B cell (primary cell): ENCODE measurements around the gene SLC45A3. TPM values are rescaled to one million over a fixed set of nuclear protein-coding genes. Genes with fewer than 3 reads are reported as not detected.

Experiments
- ATAC-seq: fragments of 200-7000 bp; cut with Tn5 transposase; one replicate; pipeline ENCODE4 v1.10.0; 2021; ENCODE audit warnings: low read depth, mild to moderate bottlenecking, moderate number of reproducible peaks, moderate library complexity
- CTCF ChIA-PET: fragments of 350-600 bp; sonication (Branson Sonifier 250); formaldehyde crosslinking; loops from one replicate; lab custom pipeline; 2021; ENCODE audit warnings: antibody characterized with exemption, inconsistent platforms; lab: Charles Lee
- POLR2A ChIA-PET: fragments of 350-600 bp; sonication (Branson Sonifier 250); formaldehyde crosslinking; loops from one replicate; lab custom pipeline; 2021; ENCODE audit warnings: antibody characterized with exemption; lab: Charles Lee
- DNase-seq: peaks from one replicate; pipeline ENCODE4 v3.0.0; 2013
- H2AFZ ChIP-seq: 2 replicates; pipeline ENCODE4 v1.6.1; 2012; ENCODE audit warnings: mild to moderate bottlenecking, low read depth, low read length; ENCODE audit not compliant: insufficient read depth, poor library complexity, severe bottlenecking
- H3K27ac ChIP-seq, 2 donors: 1 replicate in 1 of 2; 2 replicates in 1 of 2; pipeline ENCODE4 v1.5.1; 2012 to 2013; ENCODE audit warnings: low read length in 2 of 2, mild to moderate bottlenecking in 2 of 2, moderate library complexity in 1 of 2
- H3K27me3 ChIP-seq, 4 experiments: fragments of 200-600 bp in 1 of 4; sonication (generic) in 1 of 4; replicated peaks in 1 of 4; 1 replicate in 2 of 4; 2 replicates in 2 of 4; pipeline versions ENCODE4 v1.6.1 to v1.7.0; 2013 to 2016; ENCODE audit warnings: low read length in 3 of 4, mild to moderate bottlenecking in 2 of 4, mixed read lengths in 1 of 4, moderate library complexity in 1 of 4; ENCODE audit not compliant: insufficient read depth in 4 of 4, control insufficient read depth in 3 of 4; ENCODE audit errors: control extremely low read depth in 1 of 4
- H3K36me3 ChIP-seq, 2 experiments: replicated peaks in 1 of 2; 1 replicate in 1 of 2; 2 replicates in 1 of 2; pipeline versions ENCODE4 v1.6.1 to v1.7.1; 2013; ENCODE audit warnings: low read length in 1 of 2; ENCODE audit not compliant: insufficient read depth in 2 of 2, control insufficient read depth in 1 of 2; ENCODE audit errors: control extremely low read depth in 1 of 2, extremely low read depth in 1 of 2
- H3K4me1 ChIP-seq, 2 donors: fragments of 200-600 bp in 1 of 2; sonication (generic) in 1 of 2; 1 replicate in 1 of 2; 2 replicates in 1 of 2; pipeline versions ENCODE4 v1.5.1 to v1.6.1; 2013 to 2017; ENCODE audit warnings: low read length in 2 of 2; ENCODE audit not compliant: control insufficient read depth in 2 of 2, insufficient read depth in 2 of 2
- H3K4me2 ChIP-seq: replicated peaks from 2 replicates; pipeline ENCODE3; 2012; ENCODE audit warnings: mild to moderate bottlenecking, low read depth, low read length; ENCODE audit not compliant: poor library complexity, severe bottlenecking
- H3K4me3 ChIP-seq, 5 experiments: fragments of 200-600 bp in 1 of 5; sonication (generic) in 1 of 5; 1 replicate in 3 of 5; 2 replicates in 2 of 5; pipeline versions ENCODE4 v1.5.1 to v1.7.0; 2011 to 2016; ENCODE audit warnings: low read length in 4 of 5, mild to moderate bottlenecking in 4 of 5, low read depth in 2 of 5, control low read depth in 1 of 5, moderate library complexity in 1 of 5; ENCODE audit not compliant: insufficient read depth in 1 of 5; ENCODE audit errors: control extremely low read depth in 1 of 5, extremely low read depth in 1 of 5
- H3K79me2 ChIP-seq: fragments of 200-600 bp; sonication (generic); one replicate; pipeline ENCODE4 v1.6.0; 2016; ENCODE audit warnings: low read length; ENCODE audit not compliant: control insufficient read depth, insufficient read depth
- H3K9ac ChIP-seq: fragments of 200-600 bp; sonication (generic); 2 replicates; pipeline ENCODE4 v1.6.1; 2017; ENCODE audit warnings: mild to moderate bottlenecking, low read length, moderate library complexity
- H3K9me3 ChIP-seq, 3 donors: one replicate each; pipeline versions ENCODE4 v1.6.1 to v1.7.1; 2013; ENCODE audit warnings: low read length in 2 of 3; ENCODE audit not compliant: control insufficient read depth in 2 of 3, insufficient read depth in 1 of 3; ENCODE audit errors: control extremely low read depth in 1 of 3
- H4K20me1 ChIP-seq: 2 replicates; pipeline ENCODE4 v1.6.0; 2012; ENCODE audit warnings: mild to moderate bottlenecking, low read length; ENCODE audit not compliant: insufficient read depth, control insufficient read depth, poor library complexity, severe bottlenecking
- H3K27ac Mint-ChIP-seq: one replicate; pipeline ENCODE4 v1.8.0; 2021; ENCODE audit warnings: mixed read lengths
- H3K27me3 Mint-ChIP-seq: one replicate; pipeline ENCODE4 v1.8.0; 2021; ENCODE audit warnings: mixed read lengths
- H3K4me1 Mint-ChIP-seq: one replicate; pipeline ENCODE4 v1.8.0; 2021; ENCODE audit warnings: mixed read lengths
- H3K4me3 Mint-ChIP-seq: one replicate; pipeline ENCODE4 v1.8.0; 2021; ENCODE audit warnings: mixed read lengths
- H3K9me3 Mint-ChIP-seq: one replicate; pipeline ENCODE4 v1.8.0; 2022; ENCODE audit warnings: mixed read lengths; ENCODE audit not compliant: insufficient read depth
- EZH2 ChIP-seq: IDR thresholded peaks from 2 replicates; pipeline ENCODE4 v1.6.1; 2012; ENCODE audit warnings: borderline replicate concordance, low read depth, mild to moderate bottlenecking, moderate library complexity, low read length; ENCODE audit not compliant: insufficient read depth, poor library complexity, severe bottlenecking
- WGBS: methylation state at CpG from one replicate; pipeline ENCODE4 v1.1.5; 2013; ENCODE audit warnings: missing lambda C conversion rate; ENCODE audit not compliant: insufficient coverage; 5-methylcytosine and 5-hydroxymethylcytosine counted together
- intact Hi-C: fragments of 100-400 bp; cut with micrococcal nuclease; formaldehyde crosslinking; loops from one replicate; pipeline ENCODE4 v1.10.0; 2022
- polyA plus RNA-seq: library from polyadenylated mRNA; depleted of rRNA; stranded (reverse); fragments of >200 nt; gene quantifications from 2 replicates; pipeline ENCODE4 v1.2.3, GENCODE V29; 2012
- total RNA-seq, 2 donors: library from RNA; stranded (reverse); fragments of 120-200 nt in 1 of 2; gene quantifications; 1 replicate in 1 of 2; 2 replicates in 1 of 2; pipeline versions ENCODE4 v1.2.3 to v1.2.4, GENCODE V29; 2013 to 2022
- TF ChIP-seq, protein P1 (sequence below): fragments of 200-600 bp; IDR thresholded peaks from one replicate; pipeline ENCODE4 v1.8.0; 2022; ENCODE audit warnings: antibody characterized with exemption, mild to moderate bottlenecking

SLC45A3 gene
- total and polyA plus RNA-seq, 2 donors (not counting 1 experiment from before 2014, with no cell fraction given), result 5.0 to 23.9 TPM

DNA sequence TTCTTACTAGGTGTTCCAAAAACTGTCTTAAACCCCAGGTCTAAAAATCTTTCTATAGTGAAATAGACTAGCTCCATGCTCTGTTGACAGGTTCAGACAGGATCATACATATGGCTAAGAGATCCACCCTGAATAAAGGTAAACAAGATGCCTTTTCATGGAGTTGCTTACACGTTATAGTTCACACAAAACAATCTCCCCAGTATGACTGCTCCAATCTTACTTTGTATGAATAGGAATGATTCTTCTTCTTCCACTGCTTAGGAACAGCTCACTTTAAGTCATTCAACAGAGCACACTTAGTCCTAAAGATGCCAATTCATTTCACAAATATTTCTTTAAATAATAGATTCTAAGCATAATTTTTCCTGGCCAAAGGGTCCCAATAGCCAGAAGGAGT, 64.5 kb downstream of the SLC45A3 start:
- POLR2A ChIA-PET, result no interaction called here
- H3K36me3 ChIP-seq, result peaks cover 1 to 92% of the 10 kb centered on the region in 2 experiments

DNA sequence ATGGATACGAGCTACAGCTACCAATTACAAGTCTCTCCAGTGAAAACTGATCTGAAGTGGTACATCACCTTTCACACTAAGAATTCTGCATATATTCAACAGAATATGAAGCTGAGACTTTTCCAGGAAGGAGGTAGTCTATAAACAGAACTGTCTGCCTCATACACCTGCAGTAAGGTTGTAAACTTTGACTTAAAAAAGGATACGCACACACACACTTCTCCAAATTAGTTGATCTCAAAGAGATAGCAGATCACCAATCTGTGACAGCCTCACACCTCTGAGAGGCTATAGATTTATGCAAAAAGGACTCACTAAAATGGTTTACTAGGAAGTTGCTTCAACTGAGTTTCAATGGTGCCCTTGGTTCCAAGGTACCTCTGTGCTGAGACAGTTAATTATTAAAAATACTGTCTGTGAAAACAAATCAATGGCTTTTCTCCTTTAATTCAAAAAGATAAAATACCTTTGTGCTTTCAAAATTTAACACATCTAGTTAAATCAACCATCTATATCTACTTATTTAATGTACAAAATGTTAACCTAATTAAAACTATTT, 66.4 kb downstream of the SLC45A3 start:
- Histone ChIP-seq H3K9ac (no peak overlapping the region), H3K27ac (peak overlapping the region in 1 of 2 donors; percentile 50), H3K4me1 (peaks cover 0 to 7% of the 10 kb centered on the region in 2 donors), H3K9me3 (no peaks in the 10 kb centered on the region), H3K36me3 (peaks cover 1 to 90% of the 10 kb centered on the region in 2 experiments), H3K4me2 (no peak overlapping the region), H3K79me2 (peaks cover 92% of the 10 kb centered on the region), H3K27me3 (no peaks in the 10 kb centered on the region), H3K4me3 (no peak overlapping the region), H4K20me1 (peaks cover 43% of the 10 kb centered on the region), H2AFZ (no peak overlapping the region)
- intact Hi-C loops, result no loop called here
- DNase-seq (no peak), ATAC-seq (no peak)
- WGBS, result 67% methylated on average over 1 of the region's 2 CpGs
- TF ChIP-seq, protein P1, sequence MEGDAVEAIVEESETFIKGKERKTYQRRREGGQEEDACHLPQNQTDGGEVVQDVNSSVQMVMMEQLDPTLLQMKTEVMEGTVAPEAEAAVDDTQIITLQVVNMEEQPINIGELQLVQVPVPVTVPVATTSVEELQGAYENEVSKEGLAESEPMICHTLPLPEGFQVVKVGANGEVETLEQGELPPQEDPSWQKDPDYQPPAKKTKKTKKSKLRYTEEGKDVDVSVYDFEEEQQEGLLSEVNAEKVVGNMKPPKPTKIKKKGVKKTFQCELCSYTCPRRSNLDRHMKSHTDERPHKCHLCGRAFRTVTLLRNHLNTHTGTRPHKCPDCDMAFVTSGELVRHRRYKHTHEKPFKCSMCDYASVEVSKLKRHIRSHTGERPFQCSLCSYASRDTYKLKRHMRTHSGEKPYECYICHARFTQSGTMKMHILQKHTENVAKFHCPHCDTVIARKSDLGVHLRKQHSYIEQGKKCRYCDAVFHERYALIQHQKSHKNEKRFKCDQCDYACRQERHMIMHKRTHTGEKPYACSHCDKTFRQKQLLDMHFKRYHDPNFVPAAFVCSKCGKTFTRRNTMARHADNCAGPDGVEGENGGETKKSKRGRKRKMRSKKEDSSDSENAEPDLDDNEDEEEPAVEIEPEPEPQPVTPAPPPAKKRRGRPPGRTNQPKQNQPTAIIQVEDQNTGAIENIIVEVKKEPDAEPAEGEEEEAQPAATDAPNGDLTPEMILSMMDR, result no peak
- no peak for TF ChIP-seq EZH2
- ChIA-PET CTCF (interaction anchor here (0.7 to 2.5 kb wide), 4 partner anchors 19 to 44 kb away, joined by 3 to 9 read pairs (median 7); no protein-coding TSS in a partner anchor), POLR2A (no interaction called here)
- H3K4me1 Mint-ChIP-seq, result peaks cover 25% of the 10 kb centered on the region
- H3K4me3 Mint-ChIP-seq, result no peak overlapping the region
- no peaks in the 10 kb centered on the region for H3K27me3 Mint-ChIP-seq
- H3K9me3 Mint-ChIP-seq, result no peaks in the 10 kb centered on the region
- H3K27ac Mint-ChIP-seq, result peak overlapping the region; percentile 21

More for the DNA sequence above, 64.5 kb downstream of the SLC45A3 start:
- no CpG with 5 or more reads among the region's 1 CpG for WGBS
- Mint-ChIP-seq H3K9me3 (no peaks in the 10 kb centered on the region), H3K4me1 (peaks cover 21% of the 10 kb centered on the region), H3K4me3 (no peak overlapping the region), H3K27me3 (no peaks in the 10 kb centered on the region), H3K27ac (no peak overlapping the region)
- no peak overlapping the region for H3K4me2 ChIP-seq
- TF ChIP-seq, protein P1, result no peak
- no peak for TF ChIP-seq EZH2
- H4K20me1 ChIP-seq, result peaks cover 43% of the 10 kb centered on the region
- no peak for DNase-seq
- ATAC-seq, result no peak
- H3K4me3 ChIP-seq, result no peak overlapping the region
- H2AFZ ChIP-seq, result no peak overlapping the region
- intact Hi-C loops, result no loop called here
- CTCF ChIA-PET, result interaction anchor here (0.9 kb wide), 1 partner anchor 160 kb away, joined by 3 read pairs; the partner anchor contains the start of gene BLACAT1
- peaks cover 93% of the 10 kb centered on the region for H3K79me2 ChIP-seq
- H3K4me1 ChIP-seq, result peaks cover 0 to 7% of the 10 kb centered on the region in 2 donors
- no peaks in the 10 kb centered on the region for H3K9me3 ChIP-seq
- H3K27ac ChIP-seq, result no peak overlapping the region
- H3K9ac ChIP-seq, result no peak overlapping the region
- H3K27me3 ChIP-seq, result no peaks in the 10 kb centered on the region
